M059J (cell line): ENCODE results near the gene SYNPO2L. TPM values are rescaled to one million over a fixed set of nuclear protein-coding genes. Genes with fewer than 3 reads are reported as not detected.
"Not testable (repeated sequence)": the region's sequence is repeated elsewhere in the genome, so short reads cannot be mapped to it uniquely, and the experiment has no call there.

ENCODE experiments used
- DNase-seq: peaks from one replicate; pipeline ENCODE4 v3.0.0-alpha.2; 2012; ENCODE audit warnings: low read depth
- total RNA-seq: library from RNA; depleted of rRNA; stranded (reverse); fragments of >200 nt; shearing (Covaris generic); gene quantifications from 2 replicates; pipeline ENCODE4 v1.2.3, GENCODE V29; 2014; rRNA removed

The SYNPO2L gene
- not detected in 2 replicates for total RNA-seq

GRCh38 chr10:73655990-73656298 is at the start of gene SYNPO2L:
Gene SYNPO2L (minus strand): TSS chr10:73656029. CDS start chr10:73655922, 107 bp downstream.
- DNase-seq: no peak

GRCh38 chr10:73703924-73704323 is 48.1 kb upstream of the SYNPO2L start:
- DNase-seq: not testable (repeated sequence)

GRCh38 chr10:73698819-73699218 is 43.0 kb upstream of the SYNPO2L start:
- not testable (repeated sequence) for DNase-seq

GRCh38 chr10:73697675-73698159 is 41.9 kb upstream of the SYNPO2L start, which contains the start of gene AGAP5:
Gene AGAP5 (minus strand): TSS chr10:73698109. CDS start chr10:73697755, 354 bp downstream.
- DNase-seq: not testable (repeated sequence)

GRCh38 chr10:73695302-73695701 is 39.5 kb upstream of the SYNPO2L start:
- not testable (repeated sequence) for DNase-seq

GRCh38 chr10:73690755-73691154 is 34.9 kb upstream of the SYNPO2L start:
- DNase-seq: not testable (repeated sequence)

- DNase-seq: not testable (repeated sequence)
Measured at GRCh38 chr10:73689596-73689995, 33.8 kb upstream of the SYNPO2L start.

GRCh38 chr10:73687641-73688040 is 31.8 kb upstream of the SYNPO2L start:
- not testable (repeated sequence) for DNase-seq

- DNase-seq: not testable (repeated sequence)
Measured at GRCh38 chr10:73674546-73674945, 18.7 kb upstream of the SYNPO2L start.

GRCh38 chr10:73668378-73668777 is 12.5 kb upstream of the SYNPO2L start:
- DNase-seq: not testable (repeated sequence)

- peak; percentile 77 for DNase-seq
Measured at GRCh38 chr10:73666153-73666809, 10.5 kb upstream of the SYNPO2L start.

- DNase-seq: not testable (repeated sequence)
Measured at GRCh38 chr10:73665581-73665980, 9.8 kb upstream of the SYNPO2L start.

GRCh38 chr10:73664156-73665040 is 8.6 kb upstream of the SYNPO2L start:
- peak; percentile 53 for DNase-seq

GRCh38 chr10:73663621-73664020 is 7.8 kb upstream of the SYNPO2L start:
- DNase-seq: not testable (repeated sequence)

- DNase-seq: not testable (repeated sequence)
Measured at GRCh38 chr10:73662705-73663104, 6.9 kb upstream of the SYNPO2L start.

- DNase-seq: no peak
Measured at GRCh38 chr10:73655257-73655989, 406 bp downstream of the SYNPO2L start.

- DNase-seq: peak; percentile 53
Measured at GRCh38 chr10:73653701-73654100, 2.1 kb downstream of the SYNPO2L start.

GRCh38 chr10:73653195-73653594 is 2.6 kb downstream of the SYNPO2L start:
- no peak for DNase-seq

GRCh38 chr10:73650537-73651331 is 5.1 kb downstream of the SYNPO2L start:
- peak; percentile 64 for DNase-seq

- peak; percentile 61 for DNase-seq
Measured at GRCh38 chr10:73649876-73650536, 5.8 kb downstream of the SYNPO2L start.
